PC-9 (cell line): Measurements from ENCODE around the gene CNNM4. TPM values are rescaled to one million over a fixed set of nuclear protein-coding genes. Genes with fewer than 3 reads are reported as not detected.

Experiments used
- BruUV-seq: library from RNA; stranded (reverse); fragments of 400-500 nt; replicated peaks from 2 replicates; lab custom pipeline; 2021; lab: Mats Ljungman, UMichigan
- CTCF ChIA-PET: fragments of 300-600 bp; sonication (Branson Sonifier 250); formaldehyde crosslinking; loops from one replicate; lab custom pipeline; 2022; ENCODE audit warnings: antibody characterized with exemption; lab: Charles Lee
- POLR2A ChIA-PET: fragments of 300-600 bp; sonication (Branson Sonifier 250); formaldehyde crosslinking; loops from one replicate; lab custom pipeline; 2022; ENCODE audit warnings: antibody characterized with exemption; ENCODE audit not compliant: unreplicated experiment; lab: Charles Lee
- DNase-seq, 2 experiments: peaks; one replicate each; pipeline versions ENCODE4 v3.0.0 to v3.0.0-alpha.2; 2015 to 2022; ENCODE audit warnings: mixed read lengths in 1 of 2
- H2AFZ ChIP-seq: fragments of 200-600 bp; sonication (generic); 2 replicates; pipeline ENCODE4 v1.8.1; 2017; ENCODE audit warnings: antibody characterized with exemption
- H3F3A ChIP-seq: fragments of 200-600 bp; sonication (generic); 2 replicates; pipeline ENCODE4 v1.8.1; 2017; ENCODE audit warnings: antibody characterized with exemption, mild to moderate bottlenecking, low read depth; ENCODE audit not compliant: insufficient read depth
- H3K27ac ChIP-seq: fragments of 200-600 bp; sonication (generic); 2 replicates; pipeline ENCODE4 v1.6.1; 2016; ENCODE audit warnings: mixed run types
- H3K27me3 ChIP-seq: fragments of 200-600 bp; sonication (generic); 2 replicates; pipeline ENCODE4 v1.6.1; 2016; ENCODE audit warnings: low read depth, mixed run types; ENCODE audit not compliant: insufficient read depth
- H3K36me3 ChIP-seq: fragments of 200-600 bp; sonication (generic); 2 replicates; pipeline ENCODE4 v1.6.1; 2016; ENCODE audit warnings: low read depth, mixed run types
- H3K4me1 ChIP-seq: fragments of 200-600 bp; sonication (generic); replicated peaks from 2 replicates; pipeline ENCODE4 v1.6.1; 2016; ENCODE audit warnings: mixed run types; ENCODE audit not compliant: insufficient read depth
- H3K4me2 ChIP-seq: fragments of 200-600 bp; sonication (generic); 2 replicates; pipeline ENCODE4 v1.6.1; 2017; ENCODE audit warnings: mixed run types
- H3K4me3 ChIP-seq: fragments of 200-600 bp; sonication (generic); 2 replicates; pipeline ENCODE4 v1.6.1; 2016; ENCODE audit warnings: mixed run types
- H3K79me2 ChIP-seq: fragments of 200-600 bp; sonication (generic); 2 replicates; pipeline ENCODE4 v1.6.1; 2017; ENCODE audit warnings: low read depth, mixed run types
- H3K9me2 ChIP-seq: fragments of 200-600 bp; sonication (generic); 2 replicates; pipeline ENCODE4 v1.8.1; 2017; ENCODE audit warnings: mild to moderate bottlenecking; ENCODE audit not compliant: insufficient read depth
- H3K9me3 ChIP-seq: fragments of 200-600 bp; sonication (generic); 2 replicates; pipeline ENCODE4 v1.8.1; 2016; ENCODE audit warnings: low read depth; ENCODE audit not compliant: insufficient read depth
- H4K20me1 ChIP-seq: fragments of 200-600 bp; sonication (generic); 2 replicates; pipeline ENCODE4 v1.8.1; 2017; ENCODE audit not compliant: insufficient read depth
- CTCF ChIP-seq: fragments of 200-600 bp; sonication (generic); conservative IDR thresholded peaks from 2 replicates; pipeline ENCODE4 v1.6.1; 2017; ENCODE audit warnings: mixed run types, antibody characterized with exemption, mild to moderate bottlenecking, moderate library complexity
- EZH2 ChIP-seq: fragments of 200-600 bp; sonication (generic); IDR thresholded peaks from 2 replicates; pipeline ENCODE4 v1.8.0; 2017; ENCODE audit warnings: antibody characterized with exemption, low read depth
- intact Hi-C: fragments of 100-400 bp; cut with micrococcal nuclease; formaldehyde crosslinking; loops from one replicate; pipeline ENCODE4 v1.10.0; 2022; ENCODE audit not compliant: unreplicated experiment
- total RNA-seq: library from RNA; stranded (reverse); gene quantifications from 2 replicates; pipeline ENCODE4 v1.2.3, GENCODE V29; 2021

Gene CNNM4
- total RNA-seq, 1 experiment from 2014 or later: 31.4 TPM

- BruUV-seq: no TSS peak
- peaks cover 11% of the 10 kb centered on the region for H3F3A ChIP-seq
- no peak overlapping the region for H2AFZ ChIP-seq
- H3K79me2 ChIP-seq: 0 out of 2 replicates have a peak, but pooled peaks cover 5% of the 10 kb centered on the region
- H3K27ac ChIP-seq: no peak overlapping the region
- no peaks in the 10 kb centered on the region for H3K4me1 ChIP-seq
- H3K36me3 ChIP-seq: no peaks in the 10 kb centered on the region
- no peaks in the 10 kb centered on the region for H3K27me3 ChIP-seq
- no peak overlapping the region for H3K4me3 ChIP-seq
- intact Hi-C loops: no loop called here
- TF ChIP-seq EZH2 (no peak), CTCF (no peak)
- H3K4me2 ChIP-seq: no peak overlapping the region
- no peak for DNase-seq
- H3K9me3 ChIP-seq: no peaks in the 10 kb centered on the region
- no peaks in the 10 kb centered on the region for H3K9me2 ChIP-seq
- H4K20me1 ChIP-seq: no peaks in the 10 kb centered on the region
- CTCF ChIA-PET: no interaction called here
- POLR2A ChIA-PET: no interaction called here
Measured at GRCh38 chr2:96798733-96799622, 38.3 kb downstream of the CNNM4 start.

GRCh38 chr2:96799623-96799935 lies 38.9 kb downstream of the CNNM4 start:
- intact Hi-C loops: no loop called here
- Histone ChIP-seq H3K27ac (no peak overlapping the region), H3K79me2 (0 out of 2 replicates have a peak, but pooled peaks cover 5% of the 10 kb centered on the region), H3F3A (peaks cover 11% of the 10 kb centered on the region), H3K36me3 (no peaks in the 10 kb centered on the region), H4K20me1 (no peaks in the 10 kb centered on the region), H3K27me3 (no peaks in the 10 kb centered on the region), H3K4me3 (no peak overlapping the region), H3K4me1 (no peaks in the 10 kb centered on the region), H3K9me2 (no peaks in the 10 kb centered on the region), H2AFZ (no peak overlapping the region), H3K4me2 (no peak overlapping the region), H3K9me3 (no peaks in the 10 kb centered on the region)
- TF ChIP-seq EZH2: no peak
- TF ChIP-seq CTCF: no peak
- ChIA-PET CTCF (no interaction called here), POLR2A (no interaction called here)
- DNase-seq: no peak
- BruUV-seq: no TSS peak

- TF ChIP-seq CTCF: no peak
- TF ChIP-seq EZH2: no peak
- Histone ChIP-seq H3K4me2 (no peak overlapping the region), H3F3A (peaks cover 14% of the 10 kb centered on the region), H3K27ac (no peak overlapping the region), H3K4me1 (no peaks in the 10 kb centered on the region), H3K36me3 (no peaks in the 10 kb centered on the region), H3K79me2 (no peaks in the 10 kb centered on the region), H3K4me3 (no peak overlapping the region), H3K9me3 (no peaks in the 10 kb centered on the region), H3K27me3 (no peaks in the 10 kb centered on the region), H4K20me1 (no peaks in the 10 kb centered on the region), H2AFZ (no peak overlapping the region), H3K9me2 (no peaks in the 10 kb centered on the region)
- CTCF ChIA-PET: interaction anchor here (0.6 to 0.7 kb wide), 2 partner anchors 36 to 38 kb away, joined by 5 to 7 read pairs; no protein-coding TSS in a partner anchor
- BruUV-seq: no TSS peak
- POLR2A ChIA-PET: no interaction called here
- intact Hi-C loops: loop anchor here (1.0 to 5.0 kb wide), 7 partner anchors 38 to 250 kb away; partner anchors contain the start of gene LMAN2L
- no peak for DNase-seq
Measured at GRCh38 chr2:96800061-96801004, 39.6 kb downstream of the CNNM4 start.
